NCI-H146 (cell line): ENCODE data around the gene SCFD2.
"Not testable (repeated sequence)": the region's sequence is repeated elsewhere in the genome, so short reads cannot be mapped to it uniquely, and the experiment has no call there.

ENCODE experiments used
- DNase-seq: peaks from one replicate; lab custom pipeline; 2025; lab: John Stamatoyannopoulos, UW

SCFD2 gene

GRCh38 chr4:53101191-53101581, 264.7 kb downstream of the SCFD2 start:
- DNase-seq = no peak

- no peak for DNase-seq
Measured at GRCh38 chr4:53100501-53101190, 265.2 kb downstream of the SCFD2 start.

GRCh38 chr4:53098681-53099121, 267.2 kb downstream of the SCFD2 start:
- no peak for DNase-seq

GRCh38 chr4:53094040-53094439, 271.8 kb downstream of the SCFD2 start:
- no peak for DNase-seq

- no peak for DNase-seq
Measured at GRCh38 chr4:53089936-53090729, 275.7 kb downstream of the SCFD2 start.

GRCh38 chr4:53088152-53088551, 277.7 kb downstream of the SCFD2 start:
- DNase-seq = no peak

GRCh38 chr4:53076374-53076958, 289.4 kb downstream of the SCFD2 start:
- DNase-seq = no peak

GRCh38 chr4:53075162-53075785, 290.6 kb downstream of the SCFD2 start:
- no peak for DNase-seq

- DNase-seq = no peak
Measured at GRCh38 chr4:53068755-53069330, 297.0 kb downstream of the SCFD2 start.

GRCh38 chr4:53067125-53067802, 298.6 kb downstream of the SCFD2 start:
- no peak for DNase-seq

GRCh38 chr4:53066155-53066554, 299.7 kb downstream of the SCFD2 start:
- peak; percentile 11 for DNase-seq

- DNase-seq = no peak
Measured at GRCh38 chr4:53064609-53065008, 301.3 kb downstream of the SCFD2 start.

- no peak for DNase-seq
Measured at GRCh38 chr4:53061091-53061850, 304.6 kb downstream of the SCFD2 start.

- DNase-seq = no peak
Measured at GRCh38 chr4:53060278-53060677, 305.6 kb downstream of the SCFD2 start.

GRCh38 chr4:53059871-53060270, 306.0 kb downstream of the SCFD2 start:
- DNase-seq = no peak

- DNase-seq = no peak
Measured at GRCh38 chr4:53059256-53059655, 306.6 kb downstream of the SCFD2 start.

GRCh38 chr4:53057679-53058078, 308.2 kb downstream of the SCFD2 start:
- no peak for DNase-seq

GRCh38 chr4:53057108-53057507, 308.8 kb downstream of the SCFD2 start:
- DNase-seq = not testable (repeated sequence)

GRCh38 chr4:53055716-53056403, 310.0 kb downstream of the SCFD2 start:
- DNase-seq = peak; percentile 48

- peak; percentile 58 for DNase-seq
Measured at GRCh38 chr4:53055274-53055673, 310.6 kb downstream of the SCFD2 start.
